Measurements from ENCODE around the gene TM2D3. TPM values are rescaled to one million over a fixed set of nuclear protein-coding genes. Genes with fewer than 3 reads are reported as not detected.

TM2D3 gene
- total and polyA plus RNA-seq, 2 experiments from 2014 or later = 26.2 to 36.6 TPM

DNA sequence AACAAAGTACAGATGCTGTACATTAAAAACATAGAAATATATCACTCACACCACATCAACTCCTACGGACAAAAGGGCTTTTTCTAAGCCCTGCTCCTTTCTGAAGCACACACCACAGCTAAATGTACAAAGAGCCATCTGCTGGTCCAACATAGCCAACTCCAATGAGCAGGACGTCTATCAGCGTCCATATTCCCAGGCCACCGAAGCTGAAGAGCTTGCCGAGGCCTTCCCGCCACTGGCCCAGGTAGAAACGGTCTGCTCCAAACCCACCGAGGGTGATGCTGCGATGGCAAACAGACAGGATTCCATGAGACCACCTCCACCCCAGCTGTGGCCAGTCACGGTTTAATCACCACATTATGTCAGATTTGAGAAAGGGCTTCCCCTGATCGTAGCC, 9.8 kb downstream of the TM2D3 start:
- H4K20me1 ChIP-seq (replicated peaks; ENCODE audit: insufficient read depth) = peaks cover 8% of the 10 kb centered on the region; the same call in 1 of the 2 replicates
- H3K79me2 ChIP-seq (replicated peaks; ENCODE audit: insufficient read depth) = no peaks in the 10 kb centered on the region
- H3K4me2 ChIP-seq = no peak overlapping the region
- Mint-ChIP-seq H3K36me3 (ENCODE audit: low read depth) (peaks cover 27% of the 10 kb centered on the region), H3K27me3 (ENCODE audit: insufficient read depth, low read depth, poor library complexity) (peaks cover 6% of the 10 kb centered on the region), H3K9me3 (no peaks in the 10 kb centered on the region), H3K27ac (0 out of 2 replicates have a peak overlapping the region, but pooled peaks have one; percentile 49), H3K4me3 (no peak overlapping the region), H3K4me1 (peaks cover 15% of the 10 kb centered on the region)
- DNase-seq (ENCODE audit: low spot score) (no peak), ATAC-seq (no peak)
- H3F3A ChIP-seq (replicated peaks; ENCODE audit: low read depth) = no peaks in the 10 kb centered on the region
- no peaks in the 10 kb centered on the region for H3K27me3 ChIP-seq (ENCODE audit: insufficient read depth)
- H3K27ac ChIP-seq (ENCODE audit: low read depth) = no peak overlapping the region
- no peaks in the 10 kb centered on the region for H3K9me2 ChIP-seq (ENCODE audit: insufficient read depth)
- TF ChIP-seq ZNF114 (CRISPR knock-in tag; IDR thresholded peaks at IDR 0.05) (no peak), POLR2AphosphoS5 (IDR thresholded peaks at IDR 0.05; ENCODE audit: low read depth) (no peak), STAT1 (IDR thresholded peaks at IDR 0.05; ENCODE audit: unreplicated experiment) (no peak), EZH2phosphoT487 (IDR thresholded peaks at IDR 0.05; ENCODE audit: unreplicated experiment) (no peak), ZNF331 (CRISPR knock-in tag; IDR thresholded peaks at IDR 0.05; ENCODE audit: low read depth) (no peak), EZH2 (IDR thresholded peaks at IDR 0.05; ENCODE audit: low read depth, unreplicated experiment) (no peak), NANOG (IDR thresholded peaks at IDR 0.05; ENCODE audit: borderline replicate concordance) (no peak)
- TF ChIP-seq, protein P1, sequence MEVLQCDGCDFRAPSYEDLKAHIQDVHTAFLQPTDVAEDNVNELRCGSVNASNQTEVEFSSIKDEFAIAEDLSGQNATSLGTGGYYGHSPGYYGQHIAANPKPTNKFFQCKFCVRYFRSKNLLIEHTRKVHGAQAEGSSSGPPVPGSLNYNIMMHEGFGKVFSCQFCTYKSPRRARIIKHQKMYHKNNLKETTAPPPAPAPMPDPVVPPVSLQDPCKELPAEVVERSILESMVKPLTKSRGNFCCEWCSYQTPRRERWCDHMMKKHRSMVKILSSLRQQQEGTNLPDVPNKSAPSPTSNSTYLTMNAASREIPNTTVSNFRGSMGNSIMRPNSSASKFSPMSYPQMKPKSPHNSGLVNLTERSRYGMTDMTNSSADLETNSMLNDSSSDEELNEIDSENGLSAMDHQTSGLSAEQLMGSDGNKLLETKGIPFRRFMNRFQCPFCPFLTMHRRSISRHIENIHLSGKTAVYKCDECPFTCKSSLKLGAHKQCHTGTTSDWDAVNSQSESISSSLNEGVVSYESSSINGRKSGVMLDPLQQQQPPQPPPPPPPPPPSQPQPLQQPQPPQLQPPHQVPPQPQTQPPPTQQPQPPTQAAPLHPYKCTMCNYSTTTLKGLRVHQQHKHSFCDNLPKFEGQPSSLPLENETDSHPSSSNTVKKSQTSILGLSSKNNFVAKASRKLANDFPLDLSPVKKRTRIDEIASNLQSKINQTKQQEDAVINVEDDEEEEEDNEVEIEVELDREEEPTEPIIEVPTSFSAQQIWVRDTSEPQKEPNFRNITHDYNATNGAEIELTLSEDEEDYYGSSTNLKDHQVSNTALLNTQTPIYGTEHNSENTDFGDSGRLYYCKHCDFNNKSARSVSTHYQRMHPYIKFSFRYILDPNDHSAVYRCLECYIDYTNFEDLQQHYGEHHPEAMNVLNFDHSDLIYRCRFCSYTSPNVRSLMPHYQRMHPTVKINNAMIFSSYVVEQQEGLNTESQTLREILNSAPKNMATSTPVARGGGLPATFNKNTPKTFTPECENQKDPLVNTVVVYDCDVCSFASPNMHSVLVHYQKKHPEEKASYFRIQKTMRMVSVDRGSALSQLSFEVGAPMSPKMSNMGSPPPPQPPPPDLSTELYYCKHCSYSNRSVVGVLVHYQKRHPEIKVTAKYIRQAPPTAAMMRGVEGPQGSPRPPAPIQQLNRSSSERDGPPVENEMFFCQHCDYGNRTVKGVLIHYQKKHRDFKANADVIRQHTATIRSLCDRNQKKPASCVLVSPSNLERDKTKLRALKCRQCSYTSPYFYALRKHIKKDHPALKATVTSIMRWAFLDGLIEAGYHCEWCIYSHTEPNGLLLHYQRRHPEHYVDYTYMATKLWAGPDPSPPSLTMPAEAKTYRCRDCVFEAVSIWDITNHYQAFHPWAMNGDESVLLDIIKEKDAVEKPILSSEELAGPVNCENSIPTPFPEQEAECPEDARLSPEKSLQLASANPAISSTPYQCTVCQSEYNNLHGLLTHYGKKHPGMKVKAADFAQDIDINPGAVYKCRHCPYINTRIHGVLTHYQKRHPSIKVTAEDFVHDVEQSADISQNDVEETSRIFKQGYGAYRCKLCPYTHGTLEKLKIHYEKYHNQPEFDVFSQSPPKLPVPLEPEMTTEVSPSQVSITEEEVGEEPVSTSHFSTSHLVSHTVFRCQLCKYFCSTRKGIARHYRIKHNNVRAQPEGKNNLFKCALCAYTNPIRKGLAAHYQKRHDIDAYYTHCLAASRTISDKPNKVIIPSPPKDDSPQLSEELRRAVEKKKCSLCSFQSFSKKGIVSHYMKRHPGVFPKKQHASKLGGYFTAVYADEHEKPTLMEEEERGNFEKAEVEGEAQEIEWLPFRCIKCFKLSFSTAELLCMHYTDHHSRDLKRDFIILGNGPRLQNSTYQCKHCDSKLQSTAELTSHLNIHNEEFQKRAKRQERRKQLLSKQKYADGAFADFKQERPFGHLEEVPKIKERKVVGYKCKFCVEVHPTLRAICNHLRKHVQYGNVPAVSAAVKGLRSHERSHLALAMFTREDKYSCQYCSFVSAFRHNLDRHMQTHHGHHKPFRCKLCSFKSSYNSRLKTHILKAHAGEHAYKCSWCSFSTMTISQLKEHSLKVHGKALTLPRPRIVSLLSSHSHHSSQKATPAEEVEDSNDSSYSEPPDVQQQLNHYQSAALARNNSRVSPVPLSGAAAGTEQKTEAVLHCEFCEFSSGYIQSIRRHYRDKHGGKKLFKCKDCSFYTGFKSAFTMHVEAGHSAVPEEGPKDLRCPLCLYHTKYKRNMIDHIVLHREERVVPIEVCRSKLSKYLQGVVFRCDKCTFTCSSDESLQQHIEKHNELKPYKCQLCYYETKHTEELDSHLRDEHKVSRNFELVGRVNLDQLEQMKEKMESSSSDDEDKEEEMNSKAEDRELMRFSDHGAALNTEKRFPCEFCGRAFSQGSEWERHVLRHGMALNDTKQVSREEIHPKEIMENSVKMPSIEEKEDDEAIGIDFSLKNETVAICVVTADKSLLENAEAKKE (CRISPR knock-in tag; IDR thresholded peaks at IDR 0.05) = no peak
- TF ChIP-seq, protein P2, sequence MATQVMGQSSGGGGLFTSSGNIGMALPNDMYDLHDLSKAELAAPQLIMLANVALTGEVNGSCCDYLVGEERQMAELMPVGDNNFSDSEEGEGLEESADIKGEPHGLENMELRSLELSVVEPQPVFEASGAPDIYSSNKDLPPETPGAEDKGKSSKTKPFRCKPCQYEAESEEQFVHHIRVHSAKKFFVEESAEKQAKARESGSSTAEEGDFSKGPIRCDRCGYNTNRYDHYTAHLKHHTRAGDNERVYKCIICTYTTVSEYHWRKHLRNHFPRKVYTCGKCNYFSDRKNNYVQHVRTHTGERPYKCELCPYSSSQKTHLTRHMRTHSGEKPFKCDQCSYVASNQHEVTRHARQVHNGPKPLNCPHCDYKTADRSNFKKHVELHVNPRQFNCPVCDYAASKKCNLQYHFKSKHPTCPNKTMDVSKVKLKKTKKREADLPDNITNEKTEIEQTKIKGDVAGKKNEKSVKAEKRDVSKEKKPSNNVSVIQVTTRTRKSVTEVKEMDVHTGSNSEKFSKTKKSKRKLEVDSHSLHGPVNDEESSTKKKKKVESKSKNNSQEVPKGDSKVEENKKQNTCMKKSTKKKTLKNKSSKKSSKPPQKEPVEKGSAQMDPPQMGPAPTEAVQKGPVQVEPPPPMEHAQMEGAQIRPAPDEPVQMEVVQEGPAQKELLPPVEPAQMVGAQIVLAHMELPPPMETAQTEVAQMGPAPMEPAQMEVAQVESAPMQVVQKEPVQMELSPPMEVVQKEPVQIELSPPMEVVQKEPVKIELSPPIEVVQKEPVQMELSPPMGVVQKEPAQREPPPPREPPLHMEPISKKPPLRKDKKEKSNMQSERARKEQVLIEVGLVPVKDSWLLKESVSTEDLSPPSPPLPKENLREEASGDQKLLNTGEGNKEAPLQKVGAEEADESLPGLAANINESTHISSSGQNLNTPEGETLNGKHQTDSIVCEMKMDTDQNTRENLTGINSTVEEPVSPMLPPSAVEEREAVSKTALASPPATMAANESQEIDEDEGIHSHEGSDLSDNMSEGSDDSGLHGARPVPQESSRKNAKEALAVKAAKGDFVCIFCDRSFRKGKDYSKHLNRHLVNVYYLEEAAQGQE (IDR thresholded peaks at IDR 0.05; ENCODE audit: unreplicated experiment) = no peak
- no peak overlapping the region for H3K4me3 ChIP-seq
- H3K4me1 ChIP-seq (ENCODE audit: insufficient read depth) = peaks cover 11% of the 10 kb centered on the region; the same call in 1 of the 2 replicates
- H3K36me3 ChIP-seq (ENCODE audit: insufficient read depth) = peaks cover 21% of the 10 kb centered on the region
- no peak overlapping the region for H2AFZ ChIP-seq

All from GM23338 (cell line).